SH-SY5Y (cell line): Measurements from ENCODE around the gene STYXL2.

Source experiments
- GATA2 ChIP-seq: IDR thresholded peaks from 2 replicates; pipeline ENCODE4 v1.6.1; 2011; ENCODE audit warnings: mild to moderate bottlenecking, low read depth, low read length
- GATA3 ChIP-seq: IDR thresholded peaks from 2 replicates; pipeline ENCODE4 v1.6.1; 2011; ENCODE audit warnings: low read depth, mild to moderate bottlenecking, low read length, moderate library complexity

STYXL2 gene

GRCh38 chr1:167088746-167089417 is 5.0 kb upstream of the STYXL2 start:
- TF ChIP-seq GATA3 = no peak
- TF ChIP-seq GATA2 = no peak

GRCh38 chr1:167089939-167090313 is 3.9 kb upstream of the STYXL2 start:
- no peak for TF ChIP-seq GATA2
- no peak for TF ChIP-seq GATA3

DNA sequence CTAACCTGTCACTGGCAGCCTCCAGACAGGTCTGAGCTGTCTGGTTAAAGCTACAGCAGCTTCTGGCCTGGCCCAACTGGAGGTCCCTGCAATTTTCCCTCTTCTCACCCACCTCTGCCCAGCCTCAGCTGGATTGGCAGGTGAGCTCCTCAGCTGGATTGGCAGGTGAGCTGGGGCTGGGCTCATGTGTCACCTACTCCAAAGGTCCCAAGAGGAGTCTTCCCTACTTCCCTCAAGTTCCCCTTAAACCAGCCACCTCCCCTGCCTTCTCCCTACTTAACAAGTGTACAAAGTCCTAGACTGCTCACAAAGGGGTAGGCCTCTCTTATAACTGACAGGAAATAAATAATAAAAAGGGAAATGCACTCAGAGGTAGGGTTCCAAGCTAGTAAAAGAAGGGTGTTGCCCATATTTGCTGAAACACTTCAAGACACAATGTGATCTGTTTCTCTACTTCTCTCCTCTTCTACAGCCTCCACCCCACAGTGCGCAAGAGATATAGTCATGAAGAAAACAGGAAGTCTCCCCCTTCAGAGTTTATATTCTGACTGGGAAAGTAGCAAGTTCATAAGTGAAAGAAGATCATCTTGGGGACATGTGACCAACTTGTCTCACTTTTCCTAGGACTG is 3.4 kb upstream of the STYXL2 start, which contains the start of gene GPA33:
Gene GPA33, minus strand, starts transcription at position 64 of the 629 bp plus-strand sequence. CDS start 90 bp downstream, outside the sequence.
- no peak for TF ChIP-seq GATA2
- TF ChIP-seq GATA3 = no peak

- TF ChIP-seq GATA2 = no peak
- TF ChIP-seq GATA3 = no peak
Measured at GRCh38 chr1:167092653-167093052, 1.2 kb upstream of the STYXL2 start.

GRCh38 chr1:167094690-167095089 is 815 bp downstream of the STYXL2 start:
- TF ChIP-seq GATA2 (no peak), GATA3 (no peak)

DNA sequence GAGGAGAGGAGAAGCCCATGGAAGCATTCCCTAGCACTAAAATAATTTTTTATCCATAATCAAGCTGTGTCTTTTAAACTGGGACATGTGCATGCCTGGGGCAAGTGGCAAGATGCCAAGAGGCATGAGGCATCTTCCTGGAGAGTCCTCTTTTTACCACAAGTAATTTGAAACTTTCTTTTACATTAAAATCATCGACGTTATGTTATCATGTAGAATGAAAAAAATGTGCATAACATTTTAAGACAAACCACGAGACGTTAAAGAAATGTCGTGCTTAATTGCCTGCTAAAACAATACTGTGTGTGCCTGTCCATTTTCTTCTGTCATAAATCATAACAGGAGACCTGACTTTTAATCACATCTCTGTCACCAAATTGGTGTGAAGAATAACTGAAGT is 1.5 kb downstream of the STYXL2 start:
- TF ChIP-seq GATA3 (no peak), GATA2 (no peak)

GRCh38 chr1:167099851-167100250 is 6.0 kb downstream of the STYXL2 start:
- no peak for TF ChIP-seq GATA3
- TF ChIP-seq GATA2 = no peak

- no peak for TF ChIP-seq GATA2
- TF ChIP-seq GATA3 = no peak
Measured at GRCh38 chr1:167100730-167101129, 6.9 kb downstream of the STYXL2 start.

GRCh38 chr1:167101754-167102153 is 7.9 kb downstream of the STYXL2 start:
- TF ChIP-seq GATA2 = no peak
- TF ChIP-seq GATA3 = no peak

DNA sequence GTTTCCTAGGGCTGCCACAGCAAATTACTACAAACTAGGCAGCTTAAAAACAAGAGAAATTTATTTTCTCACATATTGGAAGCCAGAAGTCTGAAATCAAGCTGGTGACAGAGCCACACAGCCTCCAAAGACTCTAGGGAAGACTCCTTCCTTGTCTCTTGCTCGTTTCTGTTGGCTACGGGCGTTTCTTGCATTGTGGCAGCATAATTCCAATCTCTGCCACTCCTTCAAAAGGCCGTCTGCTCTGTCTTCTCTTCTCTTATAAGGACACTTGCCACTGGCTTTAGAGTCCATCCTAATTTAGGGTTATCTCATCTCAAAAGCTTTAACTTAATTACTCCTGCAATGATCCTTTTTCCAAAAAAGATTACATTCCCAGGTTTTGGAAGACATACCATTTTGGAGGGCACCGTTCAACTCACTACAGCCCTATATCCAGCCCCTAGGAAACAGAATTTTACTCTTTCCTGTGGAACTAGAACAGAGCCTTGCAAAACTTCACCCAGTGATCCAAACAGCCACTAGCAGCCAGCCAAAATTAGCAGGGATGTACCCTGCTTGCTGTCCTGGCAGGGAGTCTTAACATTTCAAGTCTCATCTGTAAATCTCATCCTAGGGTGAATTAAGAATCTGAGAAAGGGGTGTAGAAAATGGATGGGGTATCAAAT is 9.2 kb downstream of the STYXL2 start:
- TF ChIP-seq GATA2 (no peak), GATA3 (no peak)

GRCh38 chr1:167104256-167104633 is 10.4 kb downstream of the STYXL2 start:
- no peak for TF ChIP-seq GATA3
- no peak for TF ChIP-seq GATA2

DNA sequence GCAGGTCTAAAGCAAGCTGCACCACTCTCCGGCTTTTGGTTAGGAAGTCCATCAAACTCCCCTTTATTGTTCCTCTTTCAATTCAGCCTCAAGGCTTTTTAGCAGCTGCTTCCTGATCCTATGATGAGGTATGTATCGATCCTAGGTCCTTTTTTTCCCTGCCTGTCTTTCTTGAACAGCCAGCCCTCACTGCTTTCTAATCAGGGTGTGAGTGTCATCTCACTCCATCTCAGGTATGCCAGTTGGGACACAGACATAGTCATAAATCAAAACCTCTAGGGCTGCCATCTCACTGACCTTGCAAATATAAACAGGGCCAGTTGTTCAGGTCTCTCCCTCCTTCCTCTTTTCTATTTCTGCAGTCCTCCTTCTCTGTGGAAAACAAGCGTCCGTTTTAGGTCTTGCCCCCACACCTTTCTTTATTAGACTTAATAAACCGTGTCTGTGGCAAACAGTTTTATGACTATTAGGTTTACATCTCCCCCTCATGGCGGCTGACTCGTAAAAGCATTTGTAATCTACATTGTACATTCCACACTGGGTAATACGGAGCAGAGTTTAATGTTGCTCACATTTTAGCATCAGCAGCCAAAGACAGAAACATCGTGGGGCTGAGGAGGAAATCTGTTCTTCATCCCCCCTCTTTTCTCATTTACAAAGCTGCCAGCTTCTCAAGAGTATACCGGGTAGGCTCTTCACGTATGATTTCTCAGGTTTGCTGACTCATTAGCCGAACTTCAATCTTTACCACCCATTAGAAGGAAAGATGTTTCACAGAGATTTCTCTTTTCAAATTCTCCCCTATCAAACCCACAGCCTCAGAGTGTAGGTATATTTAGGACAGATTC is 11.6 kb downstream of the STYXL2 start:
- no peak for TF ChIP-seq GATA3
- no peak for TF ChIP-seq GATA2

GRCh38 chr1:167106119-167106461 is 12.2 kb downstream of the STYXL2 start:
- TF ChIP-seq GATA2 (no peak), GATA3 (no peak)

DNA sequence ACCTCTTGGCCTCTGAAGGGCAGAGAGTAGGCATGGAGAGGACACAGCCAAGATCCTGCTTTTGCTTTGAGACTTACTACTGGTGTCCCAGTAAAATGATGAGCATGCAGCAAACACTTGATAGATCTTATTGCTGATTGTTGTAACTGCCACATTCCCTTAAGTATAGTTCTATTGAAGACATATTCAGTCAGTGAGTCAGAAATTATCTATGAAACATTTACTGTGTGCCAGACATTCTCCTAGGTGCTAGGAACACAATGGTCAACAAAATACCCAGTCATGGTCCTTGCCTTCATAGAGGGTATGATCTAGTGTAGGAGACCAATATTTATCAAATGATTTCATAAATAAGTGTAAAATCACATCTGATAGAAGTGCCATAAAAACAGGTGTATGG is 13.6 kb downstream of the STYXL2 start:
- TF ChIP-seq GATA2 (no peak), GATA3 (no peak)
